Fibroblast of gingiva (primary cell): ENCODE data around the gene TSKU.

Source experiments
- DNase-seq: peaks from one replicate; pipeline ENCODE4 v3.0.0-alpha.2; 2011; ENCODE audit warnings: low read depth

The TSKU gene

DNA sequence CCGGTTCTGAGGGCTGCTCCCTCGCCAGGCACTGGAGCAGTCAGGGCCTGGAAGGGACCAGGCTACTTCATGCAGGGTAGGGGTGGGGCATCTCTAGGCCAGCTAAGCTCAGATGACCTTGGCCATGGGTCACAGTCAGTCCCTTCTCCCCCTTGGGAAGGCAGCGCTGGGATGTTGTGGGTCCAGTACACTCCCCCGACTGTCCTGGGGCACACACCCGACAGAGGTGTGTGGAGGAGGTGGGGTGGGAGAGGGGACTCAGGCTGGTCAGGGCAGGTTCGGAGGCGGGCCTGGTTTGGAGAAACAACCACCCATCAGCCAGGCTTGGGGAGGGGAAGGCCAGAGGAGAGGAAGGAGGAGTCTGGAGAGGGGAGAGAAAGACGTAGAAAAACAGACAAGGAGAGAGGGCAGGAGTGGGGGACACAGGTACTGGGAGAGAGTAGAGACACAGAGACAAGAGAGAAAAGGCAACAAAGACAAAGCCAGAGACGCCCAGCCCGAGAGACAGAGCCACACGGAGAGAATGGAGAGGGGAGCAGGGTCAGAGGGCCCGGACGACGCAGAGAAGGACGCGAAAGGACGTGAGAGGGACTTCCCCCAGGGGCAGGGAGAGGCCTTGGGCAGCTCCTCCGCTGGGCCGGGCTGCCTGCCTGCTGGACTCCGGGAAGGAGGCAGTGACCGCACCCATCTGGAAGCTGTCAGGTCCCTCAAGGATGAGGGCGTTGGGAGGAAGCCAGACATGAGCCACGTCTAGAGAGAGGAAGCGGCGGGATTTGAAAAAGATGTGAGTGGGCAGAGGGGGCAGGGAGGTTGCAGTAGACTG, 30.6 kb upstream of the TSKU start:
- DNase-seq = peak; percentile 90

GRCh38 chr11:76753449-76753848, 29.7 kb upstream of the TSKU start:
- no peak for DNase-seq

DNA sequence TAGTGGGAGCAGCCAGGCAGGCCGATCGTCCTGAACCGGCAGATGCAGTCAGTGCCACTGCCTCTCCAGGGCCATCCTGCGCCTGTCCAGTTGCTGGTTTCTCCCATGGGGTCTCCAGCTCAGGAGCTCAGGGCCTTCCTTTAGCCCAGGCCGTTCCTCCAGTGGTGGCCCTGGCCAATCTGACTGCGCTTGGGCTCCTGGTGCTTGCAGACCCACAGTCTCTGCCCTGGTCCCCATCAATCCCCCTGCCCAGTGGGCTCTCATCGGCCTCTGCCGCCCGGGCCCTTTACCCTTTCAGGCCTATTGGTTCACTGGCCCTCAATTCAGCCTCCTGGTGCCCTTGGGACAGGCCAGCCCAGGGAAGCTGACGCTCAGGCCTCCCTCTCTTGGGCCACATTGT, 29.2 kb upstream of the TSKU start:
- no peak for DNase-seq

DNA sequence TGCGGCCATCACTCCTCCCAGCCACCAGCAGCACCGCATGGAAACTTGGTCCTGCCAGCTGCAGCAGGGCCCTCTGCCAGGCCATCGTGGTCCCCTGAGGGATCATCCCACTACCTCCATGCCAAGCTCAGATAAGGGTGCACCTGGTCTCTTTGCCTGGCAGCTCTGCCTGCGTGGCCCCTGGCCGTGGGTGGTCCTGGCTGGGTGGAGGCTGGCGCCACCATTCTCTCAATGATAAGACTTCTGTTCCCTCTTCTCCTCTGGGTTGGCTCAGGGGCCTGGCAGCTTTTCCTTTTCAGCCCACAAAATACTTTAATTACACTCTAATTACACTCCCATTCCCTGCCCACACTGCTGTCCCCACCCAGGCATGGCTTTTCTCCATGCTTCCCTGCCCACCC, 26.8 kb upstream of the TSKU start:
- no peak for DNase-seq

- no peak for DNase-seq
Measured at GRCh38 chr11:76758311-76758710, 24.8 kb upstream of the TSKU start.

GRCh38 chr11:76759092-76759491, 24.1 kb upstream of the TSKU start:
- no peak for DNase-seq

DNA sequence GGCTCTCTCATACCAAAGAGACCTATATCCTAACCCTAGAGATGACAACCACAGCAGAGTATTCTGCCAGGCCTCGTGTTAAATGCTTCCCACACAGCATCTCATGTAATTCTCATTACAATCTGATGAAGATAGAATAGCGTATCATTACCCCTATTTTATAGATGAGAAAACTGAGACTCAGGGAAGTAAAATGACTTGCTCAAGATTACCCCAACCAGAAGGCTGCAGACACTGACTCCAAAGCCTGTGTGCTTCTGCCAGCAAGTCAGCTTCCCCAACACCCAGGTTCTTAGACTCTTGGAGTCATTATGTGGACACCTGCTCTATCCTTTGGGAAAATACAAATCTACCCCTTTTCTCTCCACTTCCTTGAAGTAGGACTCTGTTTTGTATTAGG, 23.6 kb upstream of the TSKU start:
- no peak for DNase-seq

- no peak for DNase-seq
Measured at GRCh38 chr11:76760236-76760635, 22.9 kb upstream of the TSKU start.

DNA sequence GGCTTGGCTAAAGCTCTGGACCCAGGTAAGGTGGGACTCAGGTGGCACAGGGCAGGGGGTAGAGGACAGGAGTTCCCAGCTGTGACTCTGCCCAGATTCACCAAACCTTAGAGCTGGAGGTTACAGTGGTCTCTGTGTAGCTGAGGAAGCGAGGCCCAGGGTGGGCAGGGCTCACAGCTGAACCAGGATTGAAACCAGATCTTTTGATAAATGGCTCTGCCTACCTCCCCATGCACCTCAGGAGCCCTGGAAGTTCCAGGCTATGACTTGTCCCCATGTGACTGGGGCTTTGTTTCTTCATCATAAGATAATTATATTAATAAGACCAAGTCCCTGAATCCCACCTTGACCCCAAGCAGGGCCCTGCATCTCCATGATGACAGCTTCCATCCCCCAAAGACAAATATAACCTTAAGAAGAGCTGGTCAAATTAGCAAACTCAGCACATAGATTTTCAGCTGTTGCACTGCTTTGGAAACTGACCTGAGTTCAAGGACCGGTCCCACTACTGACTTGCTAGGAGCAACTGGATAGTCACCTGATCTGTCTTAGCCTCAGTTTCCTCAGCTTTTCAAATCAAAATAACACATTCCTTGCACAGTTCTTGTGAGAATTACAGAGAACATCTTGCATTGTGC, 21.3 kb upstream of the TSKU start:
- DNase-seq = no peak

- DNase-seq = no peak
Measured at GRCh38 chr11:76762356-76762752, 20.8 kb upstream of the TSKU start.

GRCh38 chr11:76762867-76763572, 20.1 kb upstream of the TSKU start:
- no peak for DNase-seq

DNA sequence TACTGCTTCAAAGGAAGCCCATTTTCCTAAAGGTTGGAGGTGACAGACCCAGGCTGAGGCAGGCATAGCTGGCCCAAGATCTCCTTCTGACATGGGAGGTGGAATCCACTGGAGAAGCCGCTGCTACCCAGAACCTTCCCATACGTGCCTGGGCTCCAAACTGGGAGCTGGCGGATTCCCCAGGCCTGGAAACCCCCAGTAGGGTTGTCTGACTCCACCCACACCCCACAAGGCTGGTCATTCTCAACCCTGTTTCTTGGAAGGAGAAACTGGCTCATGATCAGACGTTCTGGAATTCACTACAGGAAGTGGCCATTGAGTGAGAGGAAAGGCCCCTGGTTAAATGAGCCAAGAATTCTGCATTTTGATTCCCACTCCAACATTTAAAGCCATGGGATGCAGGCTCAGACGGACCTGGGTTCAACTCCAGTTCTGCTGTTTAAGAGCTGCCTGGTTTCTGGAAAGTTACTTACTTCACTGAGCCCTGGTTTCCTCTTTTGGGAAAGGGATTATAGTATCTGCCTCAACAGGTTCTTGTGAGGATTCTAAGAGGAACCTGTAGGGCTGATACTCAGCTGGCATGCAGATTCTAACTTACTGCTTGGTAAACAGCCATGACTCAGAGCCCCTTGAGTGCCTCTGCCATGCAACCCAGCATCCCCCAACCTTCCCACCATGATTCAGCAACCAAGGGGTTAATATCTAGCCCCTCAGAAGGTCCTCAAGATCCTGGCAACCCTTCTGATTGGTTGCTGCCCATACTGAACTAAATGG, 19.4 kb upstream of the TSKU start:
- peak; percentile 43 for DNase-seq

GRCh38 chr11:76764941-76765665, 18.1 kb upstream of the TSKU start:
- no peak for DNase-seq

DNA sequence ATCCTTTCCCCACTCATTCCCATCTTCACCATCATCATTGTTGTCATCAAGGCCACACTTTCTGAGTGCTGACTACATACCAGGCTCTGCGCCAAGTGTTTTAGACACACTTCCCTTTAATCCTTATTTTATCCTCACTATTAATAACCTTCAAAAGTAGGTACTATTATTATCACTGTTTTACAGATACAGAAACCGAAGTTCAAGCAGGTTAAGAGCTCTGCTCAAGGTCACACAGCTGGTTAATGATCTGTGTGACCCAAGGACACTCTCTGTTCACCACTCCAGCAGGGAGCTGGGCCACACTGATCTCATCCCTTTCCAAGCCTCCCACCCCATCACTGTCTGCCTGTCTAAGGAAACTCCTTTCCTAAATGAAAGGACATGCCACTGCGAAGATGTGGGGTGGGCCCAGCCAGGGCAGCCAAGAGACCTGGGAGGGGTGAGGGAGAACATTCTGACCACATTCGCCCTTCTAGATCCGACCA, 17.2 kb upstream of the TSKU start:
- no peak for DNase-seq

GRCh38 chr11:76766521-76766920, 16.6 kb upstream of the TSKU start:
- DNase-seq = no peak

- DNase-seq = no peak
Measured at GRCh38 chr11:76767659-76768058, 15.5 kb upstream of the TSKU start.

GRCh38 chr11:76768088-76768908, 14.9 kb upstream of the TSKU start:
- DNase-seq = no peak

DNA sequence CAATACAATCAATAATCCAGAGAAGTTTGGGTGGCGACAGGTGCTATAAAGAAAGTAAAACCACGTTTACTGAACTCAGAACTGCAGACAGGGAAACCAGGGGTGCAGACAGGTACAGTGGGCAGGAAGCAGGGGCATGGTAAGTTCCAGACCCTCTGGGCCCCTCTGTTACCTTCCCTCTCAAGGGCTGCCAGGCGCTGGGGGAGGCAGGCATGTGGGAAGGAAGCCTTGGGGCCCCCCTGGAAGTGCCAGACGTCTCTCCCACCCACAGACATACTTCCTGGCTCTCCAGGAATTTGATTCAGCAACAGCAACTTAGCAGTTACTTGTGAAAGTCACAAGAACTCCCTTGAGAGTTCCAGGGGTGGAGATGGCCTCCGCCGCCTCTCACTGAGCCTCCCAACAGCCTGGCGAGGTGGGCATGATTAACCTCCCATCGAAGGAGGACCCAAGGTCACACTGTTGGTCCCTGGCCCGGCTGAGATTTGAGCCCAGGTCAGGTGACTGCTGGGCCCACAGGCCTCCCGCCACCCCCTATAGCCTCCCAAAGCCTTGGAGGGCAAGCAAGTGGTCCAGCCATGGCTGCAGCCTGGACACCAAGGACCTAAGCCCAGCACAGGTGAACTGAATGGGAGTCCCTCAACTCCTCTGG, 14.1 kb upstream of the TSKU start:
- no peak for DNase-seq

GRCh38 chr11:76769645-76770586, 13.2 kb upstream of the TSKU start:
- DNase-seq = no peak
